Measurements from ENCODE around the gene ALDH3A2.

DNA sequence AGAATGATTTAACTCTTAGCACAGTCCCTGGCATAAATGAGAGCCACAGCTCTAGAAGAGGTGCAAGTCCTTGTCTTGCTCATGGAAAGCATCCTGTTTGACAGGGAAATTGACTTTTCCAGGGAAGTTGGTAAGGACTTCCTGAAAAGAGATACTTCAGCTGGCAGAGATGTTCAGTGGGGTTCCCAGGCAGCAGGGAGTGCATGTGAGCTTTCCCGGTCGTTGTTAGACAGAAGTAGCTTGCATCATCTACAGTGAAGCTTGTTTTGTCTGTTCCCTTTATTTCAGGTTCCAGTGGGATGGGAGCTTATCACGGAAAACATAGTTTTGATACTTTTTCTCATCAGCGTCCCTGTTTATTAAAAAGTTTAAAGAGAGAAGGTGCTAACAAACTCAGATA lies 22.9 kb downstream of the ALDH3A2 start:
- TF ChIP-seq POLR2AphosphoS5 (IDR thresholded peaks at IDR 0.05) (no peak), CTCF (IDR thresholded peaks at IDR 0.05) (no peak), POLR2A (IDR thresholded peaks at IDR 0.05) (no peak)
